GM18951 (cell line): ENCODE measurements around the gene PTPRN.
A peak's percentile ranks its signal among the peaks of the same experiment; 100 is the strongest.
"Not testable (repeated sequence)": the region's sequence is repeated elsewhere in the genome, so short reads cannot be mapped to it uniquely, and the experiment has no call there.

ENCODE experiments used
- POLR2A ChIP-seq: IDR thresholded peaks from 4 replicates; pipeline ENCODE4 v1.6.1; 2011; ENCODE audit warnings: mild to moderate bottlenecking; ENCODE audit not compliant: insufficient read length, insufficient read depth; ENCODE audit errors: extremely low read depth
- in situ Hi-C: fragments of 300-500 bp; cut with MboI; formaldehyde crosslinking; loops from one replicate; pipeline ENCODE4 v1.12.0; 2022; ENCODE audit warnings: low sequenced_read_pairs, mixed read lengths, inconsistent platforms; ENCODE audit not compliant: unreplicated experiment

The PTPRN gene

GRCh38 chr2:219278655-219279150, 30.5 kb downstream of the PTPRN start:
- in situ Hi-C loops, result no loop called here
- no peak for TF ChIP-seq POLR2A

- in situ Hi-C loops, result no loop called here
- TF ChIP-seq POLR2A, result peak; percentile 53
These were observed 31.2 kb downstream of the PTPRN start for GRCh38 chr2:219277703-219278654.

GRCh38 chr2:219274361-219274921, 34.8 kb downstream of the PTPRN start:
- in situ Hi-C loops, result no loop called here
- TF ChIP-seq POLR2A, result no peak

GRCh38 chr2:219273937-219274336, 35.3 kb downstream of the PTPRN start:
- in situ Hi-C loops, result no loop called here
- TF ChIP-seq POLR2A, result no peak

- no peak for TF ChIP-seq POLR2A
- in situ Hi-C loops, result no loop called here
These were observed 36.2 kb downstream of the PTPRN start for GRCh38 chr2:219272995-219273394.

GRCh38 chr2:219272356-219272755, 36.8 kb downstream of the PTPRN start:
- in situ Hi-C loops, result no loop called here
- no peak for TF ChIP-seq POLR2A

- TF ChIP-seq POLR2A, result no peak
- in situ Hi-C loops, result no loop called here
These were observed 38.2 kb downstream of the PTPRN start for GRCh38 chr2:219271021-219271420.

- in situ Hi-C loops, result no loop called here
- no peak for TF ChIP-seq POLR2A
These were observed 39.2 kb downstream of the PTPRN start for GRCh38 chr2:219270055-219270372.

- no peak for TF ChIP-seq POLR2A
These were observed 39.7 kb downstream of the PTPRN start for GRCh38 chr2:219269362-219270054.

GRCh38 chr2:219268294-219268693, 40.9 kb downstream of the PTPRN start:
- no peak for TF ChIP-seq POLR2A
- in situ Hi-C loops, result no loop called here

More at GRCh38 chr2:219269362-219270054, 39.7 kb downstream of the PTPRN start:
- in situ Hi-C loops, result no loop called here

GRCh38 chr2:219266886-219267285, 42.3 kb downstream of the PTPRN start:
- no peak for TF ChIP-seq POLR2A
- in situ Hi-C loops, result no loop called here

GRCh38 chr2:219266232-219266631, 43.0 kb downstream of the PTPRN start:
- TF ChIP-seq POLR2A, result no peak
- in situ Hi-C loops, result no loop called here

GRCh38 chr2:219261024-219261855, 48.0 kb downstream of the PTPRN start:
- no peak for TF ChIP-seq POLR2A

GRCh38 chr2:219258942-219259341, 50.3 kb downstream of the PTPRN start:
- in situ Hi-C loops, result not testable (repeated sequence)

More at GRCh38 chr2:219261024-219261855, 48.0 kb downstream of the PTPRN start:
- in situ Hi-C loops, result no loop called here
